Stimulated activated CD4-positive, alpha-beta T cell treated with anti-CD3 and anti-CD28 coated beads, Interleukin-12 subunit alpha, Interleukin-12 subunit beta, amount 100 ng/mL, for 48 hours (primary cell): Measurements from ENCODE around the gene CLCNKB.
"Not testable (repeated sequence)": the region's sequence is repeated elsewhere in the genome, so short reads cannot be mapped to it uniquely, and the experiment has no call there.

ENCODE experiments used
- DNase-seq, 3 donors: peaks; one replicate each; pipeline ENCODE4 v3.0.0-alpha.2; 2020; ENCODE audit warnings: low read depth in 2 of 3, low spot score in 1 of 3

Gene CLCNKB

DNA sequence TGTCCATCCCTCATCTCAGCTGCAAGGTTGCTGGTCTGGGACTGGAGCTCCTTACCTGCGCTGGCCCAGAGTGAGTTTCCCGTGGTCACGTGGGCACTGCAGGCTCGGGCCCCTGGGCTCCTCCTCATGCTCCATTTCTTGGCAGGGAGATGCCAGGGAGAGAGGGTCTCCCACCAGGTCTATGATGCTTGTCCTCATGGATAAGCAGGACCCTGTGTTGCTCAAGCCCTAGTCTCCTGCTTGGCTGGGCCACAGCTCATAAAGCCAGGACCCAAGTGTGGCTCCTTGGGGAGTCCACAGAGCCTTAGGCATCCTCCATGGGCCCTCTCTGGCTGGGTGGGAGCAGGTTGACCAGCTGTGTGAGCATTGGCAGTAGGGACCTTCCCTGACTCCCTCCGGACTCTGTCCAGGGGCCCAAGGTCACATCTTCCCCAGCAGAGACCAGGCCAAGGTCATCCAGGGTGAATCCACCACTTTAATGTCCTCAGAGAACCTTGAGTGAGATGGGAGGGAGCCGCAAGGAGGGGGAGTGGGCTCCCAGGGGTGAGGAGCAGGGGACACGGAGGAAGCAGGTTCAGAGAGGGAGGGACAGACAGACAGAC is 13.8 kb downstream of the CLCNKB start:
- not testable (repeated sequence) for DNase-seq

DNA sequence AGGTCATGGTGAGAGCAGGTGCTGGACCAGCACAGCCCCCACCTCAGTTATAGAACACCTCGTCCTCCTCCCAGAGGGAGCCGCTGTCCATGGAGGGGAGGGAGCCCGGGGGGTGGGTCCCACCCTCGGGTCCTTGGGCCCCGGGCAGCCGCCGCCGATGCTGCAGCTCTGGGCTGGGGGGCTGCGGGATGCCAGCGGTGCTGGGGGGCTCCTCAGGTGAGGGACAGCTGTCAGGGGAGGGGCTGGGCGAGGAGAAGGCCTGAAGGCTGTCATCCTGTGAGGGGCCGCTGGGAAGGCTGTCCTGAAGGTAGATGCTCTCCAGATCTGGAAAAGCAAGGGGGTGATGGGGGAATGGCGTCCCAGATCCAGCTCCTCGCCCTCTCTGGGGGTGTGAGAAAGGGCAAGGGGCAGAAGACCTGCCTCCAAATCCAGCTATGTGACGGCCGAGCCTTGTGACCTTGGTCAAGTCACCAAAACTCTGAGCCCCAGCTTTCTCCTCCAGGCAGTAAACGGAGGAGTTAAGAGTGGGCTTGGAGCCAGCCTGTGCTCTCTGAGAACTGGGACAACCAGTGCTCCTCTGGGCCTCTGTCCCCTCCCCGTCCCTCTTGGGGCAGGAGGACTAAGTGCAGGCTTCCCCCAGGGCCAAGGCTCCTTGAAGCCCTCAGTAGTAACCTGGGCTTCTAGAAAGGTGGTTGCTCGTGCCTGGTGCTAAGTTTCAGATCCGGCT is 15.0 kb downstream of the CLCNKB start:
- not testable (repeated sequence) for DNase-seq

DNA sequence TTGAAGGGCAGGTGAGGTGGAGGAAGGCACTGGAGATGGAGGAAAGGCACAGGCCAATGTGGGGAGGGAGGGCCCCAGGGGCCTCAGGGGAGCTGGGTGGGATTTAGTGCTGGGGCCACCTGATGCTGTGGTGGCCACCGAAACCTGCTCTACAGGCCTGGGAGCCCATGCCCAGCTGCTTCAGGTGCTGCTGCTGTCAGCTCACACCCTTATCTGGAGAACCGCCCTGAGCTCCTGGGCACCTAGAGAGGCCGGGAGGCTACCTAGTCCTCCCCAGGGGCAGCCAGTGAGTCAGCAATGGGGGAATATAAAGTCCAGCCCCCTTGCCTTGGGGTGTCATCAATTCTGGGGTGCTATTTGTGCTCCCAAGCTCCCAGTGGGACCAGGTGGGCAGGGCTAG is 17.7 kb downstream of the CLCNKB start:
- DNase-seq = no peak

DNA sequence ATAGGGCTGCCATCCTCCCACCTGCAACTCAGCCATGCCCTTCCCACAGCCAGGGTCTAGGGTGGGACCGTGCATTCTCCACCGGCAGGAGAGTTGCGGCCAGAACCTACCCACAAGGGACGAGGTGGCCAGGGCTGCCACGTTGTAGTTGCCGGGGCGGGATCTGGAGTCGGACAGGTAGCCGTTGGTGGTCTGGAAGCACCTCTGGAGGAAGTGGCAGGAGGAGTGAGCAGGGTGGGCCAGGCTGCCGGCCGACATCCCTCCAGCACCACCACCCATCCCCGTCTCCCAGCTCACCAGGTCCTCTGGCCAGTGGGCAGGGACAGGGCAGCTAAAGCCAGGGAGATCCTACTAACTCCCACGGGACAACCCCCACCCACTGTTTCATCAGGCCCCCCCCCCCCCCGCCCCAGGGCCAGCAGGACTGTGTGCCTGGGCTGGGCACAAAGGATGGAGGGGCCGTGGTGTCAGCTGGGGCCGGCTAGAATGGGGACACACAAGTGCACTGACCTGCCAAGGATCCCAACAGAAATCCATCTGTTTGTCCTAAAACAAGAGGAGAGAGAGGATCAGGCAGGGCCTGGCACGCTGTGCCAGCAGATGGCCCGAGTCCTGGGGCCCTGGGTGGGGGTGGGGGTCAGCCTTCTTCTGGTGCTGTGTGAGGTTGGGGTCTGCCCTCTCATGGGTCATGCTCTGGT is 18.6 kb downstream of the CLCNKB start:
- not testable (repeated sequence) for DNase-seq

DNA sequence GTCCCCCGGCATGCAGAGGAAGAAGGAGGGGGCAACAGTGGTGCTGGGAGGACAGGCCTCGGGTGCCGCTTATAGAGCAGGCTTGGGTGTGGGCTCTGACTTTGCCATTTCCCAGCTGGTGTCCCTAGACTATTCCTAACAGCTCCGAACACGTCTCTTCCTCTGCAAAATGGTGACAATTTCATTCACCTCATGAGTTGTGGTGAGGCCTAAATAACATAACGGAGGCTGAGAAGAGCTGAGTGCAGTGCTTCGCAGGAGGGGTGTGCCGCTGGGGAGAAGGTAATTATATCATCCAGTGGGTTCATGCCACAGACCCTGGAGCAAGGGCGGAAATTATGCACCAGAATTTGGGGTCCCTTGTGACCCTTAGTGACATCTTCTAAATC is 19.1 kb downstream of the CLCNKB start:
- not testable (repeated sequence) for DNase-seq

DNA sequence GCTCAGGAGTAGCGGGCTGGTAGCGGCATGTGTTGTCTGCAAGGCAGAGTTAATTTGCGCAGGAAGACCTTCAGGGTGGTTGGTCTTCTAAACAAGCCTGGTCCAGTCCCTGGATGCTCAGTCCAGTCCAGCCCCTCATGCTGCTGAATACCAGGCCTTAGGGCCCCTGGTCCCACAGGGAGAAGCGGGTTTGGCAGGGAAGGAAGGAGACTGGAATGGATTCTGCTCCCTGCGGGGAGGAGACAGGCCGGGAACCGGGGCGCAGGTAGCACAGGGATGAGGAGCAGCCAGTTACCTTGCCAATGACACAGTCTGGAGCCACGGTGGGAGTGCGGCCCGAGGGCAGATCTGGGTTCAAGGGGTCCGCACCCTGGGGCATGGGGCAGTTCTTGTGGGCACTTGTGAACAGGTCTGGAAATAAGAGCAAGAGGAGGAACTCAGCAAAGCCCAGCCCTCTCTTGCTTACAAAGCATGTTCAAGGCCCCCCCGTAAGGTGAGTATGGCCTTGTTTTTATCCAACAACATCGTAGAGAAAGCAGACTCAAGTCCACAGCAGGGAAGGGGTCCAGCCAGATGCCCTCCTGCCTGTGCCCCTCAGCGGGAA is 19.7 kb downstream of the CLCNKB start:
- DNase-seq = no peak

- DNase-seq = no peak
These were observed 20.3 kb downstream of the CLCNKB start for GRCh38 chr1:16063921-16064320.

GRCh38 chr1:16064536-16065268 is 21.1 kb downstream of the CLCNKB start:
- DNase-seq = no peak

GRCh38 chr1:16065269-16065576 is 21.6 kb downstream of the CLCNKB start:
- no peak for DNase-seq

DNA sequence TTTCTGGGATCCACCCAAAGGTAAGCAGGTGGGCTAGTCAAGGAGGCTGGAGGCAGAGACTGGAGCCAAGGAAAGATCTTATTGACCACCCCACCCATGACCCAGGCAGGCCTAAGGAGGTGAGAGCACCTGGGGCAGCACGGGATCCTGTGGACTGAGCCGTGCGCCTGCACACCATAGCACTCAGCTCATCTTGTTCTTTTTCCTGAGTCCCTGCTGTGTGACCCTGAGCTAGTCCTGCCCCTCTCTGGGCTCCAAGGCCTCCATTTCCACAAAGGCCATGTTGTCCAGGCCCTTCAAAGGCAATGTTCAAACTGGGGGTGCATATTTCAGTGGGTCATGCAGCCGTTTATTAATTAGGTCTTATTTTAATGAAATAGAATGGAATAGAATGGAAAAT is 22.7 kb downstream of the CLCNKB start:
- DNase-seq = no peak

DNA sequence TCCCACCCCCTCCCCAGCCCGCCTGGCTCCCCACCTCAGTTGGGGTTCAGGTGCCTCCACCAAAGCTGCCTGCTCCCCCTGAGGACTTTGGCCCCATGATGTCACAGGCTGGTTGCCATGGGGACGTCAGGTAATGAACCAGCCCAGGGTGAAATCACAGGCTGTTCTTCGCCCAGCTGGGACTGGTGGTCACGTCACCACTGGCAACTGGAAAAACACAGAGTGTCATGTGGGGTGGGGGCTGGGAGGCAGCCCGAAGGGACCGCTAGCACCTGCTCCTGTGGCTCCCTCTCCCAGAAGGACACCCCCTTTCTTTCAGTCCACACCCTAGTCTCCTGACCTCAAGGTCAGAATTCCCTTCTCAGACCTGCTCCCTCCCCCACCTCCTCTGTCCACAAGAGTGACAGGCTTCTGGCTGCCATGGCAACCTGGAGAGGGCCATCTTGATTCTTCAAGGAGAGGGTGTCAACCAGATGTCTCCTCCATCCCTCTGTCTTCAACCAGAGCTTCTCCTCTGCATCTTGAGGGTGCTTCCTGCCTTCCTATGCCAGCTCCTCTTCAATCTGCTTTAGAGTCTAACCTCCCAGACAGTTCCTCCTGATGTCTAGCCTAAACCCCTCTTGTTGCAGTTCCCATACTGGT is 23.7 kb downstream of the CLCNKB start:
- DNase-seq = no peak

- no peak for DNase-seq
These were observed 24.4 kb downstream of the CLCNKB start for GRCh38 chr1:16067933-16068332.

DNA sequence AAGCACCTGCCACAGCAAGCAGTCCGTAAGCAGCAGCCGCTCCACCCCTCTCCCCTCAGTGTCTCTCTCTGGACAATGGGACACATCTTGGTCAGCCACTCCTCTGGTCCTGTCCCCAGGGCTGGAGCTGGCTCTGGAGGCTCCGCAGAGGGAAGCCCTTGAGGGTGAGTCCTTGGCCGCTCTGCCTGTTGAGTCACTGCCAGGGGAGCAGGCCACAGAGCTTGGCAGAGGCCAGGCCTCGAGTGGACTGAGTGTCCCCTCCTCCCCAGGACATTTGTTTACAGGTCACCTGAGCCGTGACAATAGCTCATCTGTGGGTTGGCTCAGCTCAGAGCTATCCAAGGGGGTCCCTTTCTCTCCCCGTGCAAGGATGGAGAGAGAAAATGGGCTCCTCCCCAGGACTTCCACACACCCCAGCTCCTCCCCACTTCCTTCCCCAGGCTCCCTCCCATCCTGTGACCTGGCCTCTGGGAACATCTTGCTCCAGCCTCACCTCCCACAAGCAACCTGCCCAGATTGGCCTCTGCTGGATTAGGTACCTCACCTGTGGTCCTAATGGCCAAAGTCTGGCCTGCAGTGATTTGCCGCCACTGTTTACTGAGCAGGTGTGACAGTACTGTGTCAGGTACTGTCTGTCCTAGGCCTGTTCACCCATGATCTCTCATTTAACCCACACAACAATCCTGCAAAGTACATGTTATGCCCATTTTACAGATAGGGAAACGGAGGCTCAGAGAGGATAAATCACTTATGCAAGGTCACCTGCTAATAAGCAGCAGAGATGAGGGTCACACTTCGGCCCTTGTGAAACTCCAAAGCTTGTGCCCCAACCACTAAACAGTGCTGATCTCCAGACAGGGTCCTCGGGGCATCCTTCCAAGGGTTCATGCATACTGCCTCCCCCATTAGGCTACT is 25.0 kb downstream of the CLCNKB start:
- DNase-seq = no peak

GRCh38 chr1:16070640-16071355 is 27.2 kb downstream of the CLCNKB start:
- DNase-seq = no peak

GRCh38 chr1:16071614-16072013 is 28.0 kb downstream of the CLCNKB start:
- DNase-seq = no peak

GRCh38 chr1:16072095-16072494 is 28.5 kb downstream of the CLCNKB start:
- DNase-seq = no peak

GRCh38 chr1:16072616-16073484 is 29.3 kb downstream of the CLCNKB start:
- no peak for DNase-seq

DNA sequence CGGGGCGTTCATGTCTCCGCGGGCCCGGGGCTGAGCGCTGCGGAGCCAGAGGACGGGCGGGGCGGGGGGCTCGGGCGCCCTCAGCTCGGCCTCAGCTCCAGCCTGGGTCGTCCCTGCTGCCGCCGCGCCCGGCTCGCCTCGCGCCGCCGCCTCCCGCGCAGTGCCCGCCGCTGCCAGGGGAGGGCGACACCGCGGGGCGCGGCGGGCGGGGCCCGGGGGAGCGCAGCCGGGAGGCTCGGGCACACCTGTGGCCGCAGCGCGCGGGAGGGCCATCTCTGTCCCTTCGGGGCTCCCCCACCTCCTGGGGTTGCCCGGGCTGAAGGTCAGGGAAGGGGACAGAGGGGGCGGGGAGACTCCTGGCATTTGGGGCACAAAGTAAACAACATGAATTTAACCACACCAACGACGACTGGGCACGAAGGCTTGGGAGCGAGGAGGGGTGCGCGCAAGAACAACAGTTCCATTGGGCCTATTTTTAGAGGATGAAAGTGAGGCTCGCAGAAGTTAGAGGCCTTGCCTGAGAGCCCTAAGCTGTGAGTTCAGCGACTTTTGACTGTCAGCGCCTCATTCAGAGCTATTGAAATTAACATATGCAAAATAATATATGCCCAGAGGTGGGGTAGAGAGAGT is 30.0 kb downstream of the CLCNKB start, which contains the start of gene FAM131C:
Gene FAM131C, minus strand, starts transcription at position 162 of the 630 bp plus-strand sequence. CDS start 209 bp downstream, outside the sequence.
- DNase-seq = peak in 2 of 3 donors; percentile 8 to 34
